ENCODE data around the gene HDAC4. TPM values are rescaled to one million over a fixed set of nuclear protein-coding genes. Genes with fewer than 3 reads are reported as not detected.

HDAC4 gene
- total RNA-seq, 1 experiment from 2014 or later, result 32.0 TPM

DNA sequence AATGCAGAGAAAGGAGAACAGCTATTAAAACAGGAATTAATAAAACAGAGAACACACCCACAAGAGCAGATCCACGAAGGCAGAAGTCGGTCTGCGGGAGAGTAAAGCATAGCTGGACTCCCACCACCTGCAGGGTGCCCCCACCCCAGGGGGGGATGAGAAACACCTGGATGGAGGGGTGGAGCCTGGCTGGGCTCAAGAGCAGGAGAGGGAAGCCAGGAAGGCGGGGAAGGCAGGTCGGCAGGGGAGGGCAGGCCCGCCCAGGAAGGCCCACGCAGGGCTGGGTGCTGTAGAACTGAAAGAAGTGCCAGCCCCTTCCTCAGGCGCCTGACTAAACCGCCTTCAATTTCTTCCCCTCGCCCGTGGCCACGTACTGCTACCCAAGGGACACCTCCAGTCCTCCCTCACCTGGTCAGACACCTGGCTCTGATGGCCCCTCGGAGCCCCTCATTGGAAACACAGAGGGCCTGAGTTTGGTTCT, 175.4 kb downstream of the HDAC4 start:
- H3K4me3 Mint-ChIP-seq, result peak overlapping the region in 1 of 2 experiments; percentile 2; a peak in 1 of 5 replicates
- Histone ChIP-seq H2AK5ac (ENCODE audit: insufficient read length, low read length) (no peak overlapping the region), H3K9me3 (ENCODE audit: control insufficient read depth, low read depth, low read length) (no peaks in the 10 kb centered on the region), H4K20me1 (ENCODE audit: control insufficient read depth, insufficient read depth, insufficient read length) (no peaks in the 10 kb centered on the region), H3K79me1 (ENCODE audit: insufficient read depth, low read depth, low read length, poor library complexity, severe bottlenecking) (peaks cover 5% of the 10 kb centered on the region), H2BK15ac (ENCODE audit: low read depth, low read length) (no peak overlapping the region), H2AFZ (ENCODE audit: low read length) (no peak overlapping the region), H3K18ac (ENCODE audit: insufficient read length, low read depth, low read length) (no peak overlapping the region), H3K23me2 (ENCODE audit: insufficient read length, low read depth, low read length, poor library complexity, severe bottlenecking) (no peaks in the 10 kb centered on the region), H3K9ac (ENCODE audit: extremely low read depth, insufficient read length, low read length) (no peak overlapping the region), H2BK5ac (ENCODE audit: insufficient read length, low read length) (no peak overlapping the region), H4K91ac (ENCODE audit: insufficient read length, low read depth, low read length) (no peak overlapping the region), H3K27me3 (ENCODE audit: insufficient read depth, low read length) (no peaks in the 10 kb centered on the region), H3K56ac (ENCODE audit: insufficient read length, low read depth, low read length) (no peak overlapping the region), H3K14ac (ENCODE audit: insufficient read depth, low read length) (no peak overlapping the region), H3K4me1 (ENCODE audit: insufficient read depth, low read length) (no peaks in the 10 kb centered on the region; the same call in 1 of the 2 replicates), H4K5ac (ENCODE audit: insufficient read length, low read depth, low read length) (no peak overlapping the region), H3K27ac (ENCODE audit: insufficient read length, low read depth, low read length) (no peak overlapping the region), H2BK120ac (ENCODE audit: low read depth, low read length, poor library complexity, severe bottlenecking) (no peak overlapping the region), H3K23ac (ENCODE audit: insufficient read length, low read depth, low read length) (no peak overlapping the region), H3K4ac (ENCODE audit: low read depth, low read length) (no peak overlapping the region), H2BK20ac (ENCODE audit: low read depth, low read length, poor library complexity, severe bottlenecking) (no peak overlapping the region), H3K4me2 (ENCODE audit: insufficient read depth, insufficient read length, low read length) (no peak overlapping the region), H3K79me2 (ENCODE audit: insufficient read depth, low read length) (peaks cover 1% of the 10 kb centered on the region; the same call in 1 of the 2 replicates), H4K8ac (replicated peaks; ENCODE audit: insufficient read length, low read depth, low read length) (no peak overlapping the region), H2BK12ac (ENCODE audit: insufficient read length, low read depth, low read length) (no peak overlapping the region), H3T11ph (ENCODE audit: low read length) (no peak overlapping the region)
- peak overlapping the region in 1 of 3 experiments; percentile 61; a peak in 2 of 7 replicates for H3K27ac Mint-ChIP-seq
- no peaks in the 10 kb centered on the region for H3K9me3 Mint-ChIP-seq
- no CpG with 5 or more reads among the region's 13 CpGs for WGBS (ENCODE audit: extremely low coverage, insufficient read length, low lambda C conversion rate)
- no peaks in the 10 kb centered on the region for H3K27me3 Mint-ChIP-seq (ENCODE audit: low read depth)
- TF ChIP-seq, protein P1, sequence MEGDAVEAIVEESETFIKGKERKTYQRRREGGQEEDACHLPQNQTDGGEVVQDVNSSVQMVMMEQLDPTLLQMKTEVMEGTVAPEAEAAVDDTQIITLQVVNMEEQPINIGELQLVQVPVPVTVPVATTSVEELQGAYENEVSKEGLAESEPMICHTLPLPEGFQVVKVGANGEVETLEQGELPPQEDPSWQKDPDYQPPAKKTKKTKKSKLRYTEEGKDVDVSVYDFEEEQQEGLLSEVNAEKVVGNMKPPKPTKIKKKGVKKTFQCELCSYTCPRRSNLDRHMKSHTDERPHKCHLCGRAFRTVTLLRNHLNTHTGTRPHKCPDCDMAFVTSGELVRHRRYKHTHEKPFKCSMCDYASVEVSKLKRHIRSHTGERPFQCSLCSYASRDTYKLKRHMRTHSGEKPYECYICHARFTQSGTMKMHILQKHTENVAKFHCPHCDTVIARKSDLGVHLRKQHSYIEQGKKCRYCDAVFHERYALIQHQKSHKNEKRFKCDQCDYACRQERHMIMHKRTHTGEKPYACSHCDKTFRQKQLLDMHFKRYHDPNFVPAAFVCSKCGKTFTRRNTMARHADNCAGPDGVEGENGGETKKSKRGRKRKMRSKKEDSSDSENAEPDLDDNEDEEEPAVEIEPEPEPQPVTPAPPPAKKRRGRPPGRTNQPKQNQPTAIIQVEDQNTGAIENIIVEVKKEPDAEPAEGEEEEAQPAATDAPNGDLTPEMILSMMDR (conservative IDR thresholded peaks at IDR 0.05), result no peak
- DNase-seq, result no peak
- H3K36me3 Mint-ChIP-seq (ENCODE audit: insufficient read depth in 1 of 3, low read depth in 3 of 3), result no peaks in the 10 kb centered on the region
- peaks cover 51 to 69% of the 10 kb centered on the region in 2 experiments for H3K4me1 Mint-ChIP-seq
